Measurements from ENCODE around the gene RFC4.
"Not testable (repeated sequence)": the region's sequence is repeated elsewhere in the genome, so short reads cannot be mapped to it uniquely, and the experiment has no call there.

Gene RFC4

DNA sequence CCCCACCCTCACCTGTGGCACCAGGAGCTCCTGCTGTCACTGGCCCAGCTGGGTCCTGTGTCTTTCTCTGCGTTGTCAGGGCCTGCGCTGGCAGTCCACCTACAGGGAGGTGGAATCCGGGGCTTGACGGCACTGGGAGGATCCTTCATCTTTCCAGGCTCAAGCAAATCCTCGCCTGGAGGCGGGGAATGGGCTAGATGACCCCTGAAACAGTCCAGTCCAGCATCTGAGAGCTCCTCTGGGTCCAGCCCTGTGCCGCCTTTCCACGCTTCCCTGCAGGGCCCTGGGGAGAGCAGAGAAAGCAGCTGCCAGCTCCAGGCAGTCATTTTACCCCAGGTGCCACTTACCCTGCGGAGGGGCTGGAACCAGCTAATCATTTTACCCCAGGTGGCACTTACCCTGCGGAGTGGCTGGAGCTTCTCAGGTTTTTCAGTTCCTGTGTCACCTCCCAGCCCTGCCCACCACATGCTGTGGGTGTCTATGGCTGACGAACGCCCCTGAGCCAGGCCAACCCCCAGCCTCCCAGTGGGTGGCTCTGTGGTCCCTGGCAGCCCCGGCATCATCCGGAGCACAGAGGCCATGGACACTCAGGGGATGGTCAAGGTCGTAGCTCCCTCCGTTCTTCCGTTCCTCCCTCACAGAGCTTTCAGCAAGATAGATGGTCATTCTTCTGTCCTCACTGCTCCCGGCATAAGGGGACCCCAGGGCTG lies 18.3 kb upstream of the RFC4 start:
- no peak for DNase-seq (ENCODE audit: low spot score)

GRCh38 chr3:186823386-186823785 lies 17.1 kb upstream of the RFC4 start:
- no peak for DNase-seq (ENCODE audit: low spot score)

DNA sequence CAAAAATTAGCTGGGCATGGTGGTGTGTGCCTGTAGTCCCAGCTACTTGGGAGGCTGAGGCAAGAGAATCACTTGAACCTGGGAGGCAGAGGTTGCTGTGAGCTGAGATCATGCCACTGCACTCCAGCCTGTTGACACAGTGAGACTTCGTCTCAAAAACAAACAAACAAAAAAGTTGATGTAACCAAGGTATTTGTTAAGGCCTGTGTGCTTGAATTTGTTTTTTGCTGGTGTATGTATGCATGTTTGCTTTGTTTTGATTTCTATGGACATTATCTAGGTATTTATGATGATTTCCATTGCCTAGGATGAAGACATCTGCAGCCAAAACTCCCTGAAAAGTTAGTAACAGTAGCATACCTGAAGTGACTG lies 16.1 kb upstream of the RFC4 start:
- not testable (repeated sequence) for DNase-seq (ENCODE audit: low spot score)

DNA sequence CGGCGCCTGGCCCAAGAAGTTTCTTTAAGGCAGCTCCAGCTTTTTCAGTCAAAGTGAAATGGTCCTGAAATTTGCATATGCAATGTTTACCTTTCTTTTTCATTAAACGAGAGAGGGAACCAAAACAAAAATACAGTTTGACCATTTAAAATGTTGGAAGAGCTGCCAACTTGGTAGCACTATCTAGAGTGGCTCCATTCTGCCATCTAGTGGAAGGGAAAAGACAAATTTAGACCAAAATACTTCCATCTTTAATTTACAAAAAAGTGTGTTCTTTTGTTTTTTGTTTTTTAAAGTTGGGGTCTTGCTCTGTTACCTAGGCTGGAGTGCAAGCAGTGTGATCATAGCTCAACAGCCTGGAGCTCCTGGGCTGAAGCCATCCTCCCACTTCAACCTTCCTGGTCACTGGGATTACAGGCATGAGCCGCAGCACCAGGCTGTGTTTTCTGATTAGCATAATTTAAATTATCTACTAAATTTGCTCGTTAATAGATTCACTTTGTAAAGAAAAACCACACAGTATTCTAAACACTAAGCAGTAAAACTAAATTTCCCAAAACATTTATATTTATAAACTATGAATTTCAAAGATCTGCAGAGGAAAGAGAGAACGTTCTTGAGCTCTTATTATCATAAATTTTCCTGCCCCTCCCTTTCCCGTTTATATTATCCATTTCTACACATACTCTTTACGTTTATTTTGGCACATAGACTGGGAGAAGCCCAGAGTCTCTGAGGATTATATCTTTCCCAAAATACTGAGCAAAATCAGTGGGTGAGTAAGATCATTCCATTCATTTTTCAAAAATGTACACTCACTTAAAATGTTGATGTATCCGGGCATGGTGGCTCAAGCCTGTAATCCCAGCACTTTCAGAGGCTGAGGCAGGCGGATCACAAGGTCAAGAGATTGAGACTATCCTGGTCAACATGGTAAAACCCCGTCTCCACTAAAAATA lies 15.4 kb upstream of the RFC4 start:
- DNase-seq (ENCODE audit: low spot score) = no peak

GRCh38 chr3:186818956-186819355 lies 12.7 kb upstream of the RFC4 start:
- DNase-seq (ENCODE audit: low spot score) = no peak

DNA sequence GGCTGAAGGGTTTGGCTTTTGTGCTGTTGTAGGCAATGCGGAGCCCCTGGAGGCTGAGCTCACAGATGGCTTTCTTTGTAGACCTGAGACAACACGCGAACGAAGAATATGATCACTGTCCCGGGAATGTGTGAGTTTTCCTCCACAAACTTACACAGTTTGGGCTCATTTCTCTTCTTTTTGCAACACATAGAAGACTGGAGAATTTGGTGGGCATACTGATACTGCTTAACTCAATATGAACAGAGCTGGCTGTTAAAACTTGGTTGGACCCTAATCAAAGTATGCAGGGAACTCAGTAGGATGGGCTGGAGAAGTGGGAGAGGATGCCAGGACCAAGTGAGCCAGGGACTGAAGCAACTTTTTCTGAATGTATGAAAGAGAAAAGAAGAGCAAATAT lies 12.2 kb upstream of the RFC4 start:
- no peak for DNase-seq (ENCODE audit: low spot score)

GRCh38 chr3:186815435-186815834 lies 9.2 kb upstream of the RFC4 start:
- no peak for DNase-seq (ENCODE audit: low spot score)

DNA sequence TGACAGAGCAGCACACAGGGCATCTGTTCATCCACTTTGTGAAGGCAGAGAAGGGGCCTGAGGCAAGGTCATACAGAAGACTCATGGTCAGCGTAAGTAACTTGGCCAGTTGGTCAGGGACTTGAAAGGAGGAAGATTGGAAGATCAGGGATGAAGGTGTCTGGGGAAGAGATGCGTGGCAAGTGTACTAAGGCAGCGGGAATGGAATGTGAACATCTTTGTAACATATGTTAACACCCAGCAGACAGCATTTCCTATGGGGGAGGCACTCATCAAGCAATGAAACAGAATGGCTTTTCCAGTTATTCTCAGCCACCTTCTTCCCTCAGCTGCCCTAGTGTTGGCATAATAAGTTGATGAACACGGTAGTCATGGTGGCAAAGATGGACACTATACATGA lies 7.8 kb upstream of the RFC4 start:
- no peak for DNase-seq (ENCODE audit: low spot score)

GRCh38 chr3:186811313-186811712 lies 5.0 kb upstream of the RFC4 start:
- not testable (repeated sequence) for DNase-seq (ENCODE audit: low spot score)

DNA sequence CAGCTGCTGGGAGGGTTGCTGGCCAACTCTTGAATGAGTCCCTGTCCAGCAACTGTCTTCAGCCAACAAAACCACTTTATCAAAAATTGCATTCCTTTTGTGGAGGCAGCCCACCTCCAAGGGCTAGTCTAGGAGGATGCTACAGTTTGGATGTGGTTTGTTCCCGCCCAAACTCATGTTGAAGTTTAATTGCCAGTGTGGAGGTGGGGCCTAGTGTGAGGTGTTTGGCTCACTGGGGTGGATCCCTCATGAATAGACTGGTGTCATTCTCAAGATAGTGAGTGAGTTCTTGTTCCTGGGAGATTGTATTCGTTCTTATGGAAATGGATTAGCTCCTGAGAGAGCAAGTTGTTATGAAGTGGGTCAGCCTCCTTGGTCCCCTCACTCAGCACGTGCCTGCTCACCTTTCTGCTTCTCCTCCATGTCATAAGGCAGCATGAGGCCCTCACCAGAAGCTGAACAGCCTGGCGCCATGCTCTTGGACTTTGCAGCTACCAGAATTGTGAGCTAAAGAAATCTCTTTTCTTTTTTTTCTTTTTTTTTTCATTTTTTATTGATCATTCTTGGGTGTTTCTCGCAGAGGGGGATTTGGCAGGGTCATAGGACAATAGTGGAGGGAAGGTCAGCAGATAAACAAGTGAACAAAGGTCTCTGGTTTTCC lies 4.2 kb upstream of the RFC4 start:
- DNase-seq (ENCODE audit: low spot score) = no peak

GRCh38 chr3:186807231-186807630 lies 949 bp upstream of the RFC4 start:
- DNase-seq (ENCODE audit: low spot score) = no peak

- not testable (repeated sequence) for DNase-seq (ENCODE audit: low spot score)
These were observed 2.8 kb downstream of the RFC4 start for GRCh38 chr3:186803447-186803846.

- DNase-seq (ENCODE audit: low spot score) = no peak
These were observed 3.6 kb downstream of the RFC4 start for GRCh38 chr3:186802701-186803100.

DNA sequence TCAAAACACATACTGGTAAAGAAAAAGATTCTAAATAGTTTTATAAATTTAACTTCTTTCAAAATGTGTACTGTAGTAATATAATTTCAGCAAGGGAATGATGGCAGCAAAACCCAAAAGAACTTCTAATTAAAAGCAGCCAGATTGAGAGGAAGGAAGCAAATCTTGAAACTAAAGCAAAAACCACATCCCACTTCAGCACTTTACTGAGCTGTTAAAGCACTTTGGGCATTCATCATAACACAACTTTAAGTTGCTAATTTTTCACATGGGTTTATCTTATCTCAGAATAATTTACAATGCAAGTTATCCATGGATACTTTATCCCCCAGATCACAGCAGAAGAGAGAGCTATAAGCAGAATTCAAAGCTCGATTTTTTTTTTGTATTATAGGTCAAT lies 6.0 kb downstream of the RFC4 start:
- DNase-seq (ENCODE audit: low spot score) = no peak

DNA sequence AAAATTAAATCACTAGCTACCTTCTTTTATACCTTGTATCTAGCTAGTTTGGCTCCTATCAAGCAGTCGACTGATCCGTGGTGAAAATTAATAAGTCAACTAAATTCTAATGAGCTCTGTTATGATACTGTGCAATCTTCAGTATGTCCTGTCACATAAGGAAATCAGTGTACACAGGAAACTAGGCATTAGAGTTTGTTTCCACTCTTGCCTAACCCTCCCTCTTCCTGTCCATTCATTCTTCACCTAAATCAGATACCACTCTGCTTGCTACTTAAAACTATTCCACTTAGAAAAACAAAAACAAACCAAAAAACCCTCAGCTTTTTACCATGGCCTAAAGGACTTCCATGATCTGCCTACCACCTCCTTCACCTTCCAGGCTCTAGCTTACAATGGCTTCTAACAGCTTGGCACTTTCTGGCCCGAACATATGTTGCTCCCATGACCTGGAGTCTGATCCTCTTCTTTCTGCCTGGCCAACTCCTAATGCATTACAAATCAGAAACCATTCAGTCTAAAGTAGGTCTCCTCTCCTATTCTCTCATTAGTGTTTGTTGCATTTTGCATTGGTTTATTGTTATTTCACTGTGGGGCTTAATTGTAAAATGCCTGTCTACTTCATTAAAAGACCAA lies 7.9 kb downstream of the RFC4 start:
- no peak for DNase-seq (ENCODE audit: low spot score)

DNA sequence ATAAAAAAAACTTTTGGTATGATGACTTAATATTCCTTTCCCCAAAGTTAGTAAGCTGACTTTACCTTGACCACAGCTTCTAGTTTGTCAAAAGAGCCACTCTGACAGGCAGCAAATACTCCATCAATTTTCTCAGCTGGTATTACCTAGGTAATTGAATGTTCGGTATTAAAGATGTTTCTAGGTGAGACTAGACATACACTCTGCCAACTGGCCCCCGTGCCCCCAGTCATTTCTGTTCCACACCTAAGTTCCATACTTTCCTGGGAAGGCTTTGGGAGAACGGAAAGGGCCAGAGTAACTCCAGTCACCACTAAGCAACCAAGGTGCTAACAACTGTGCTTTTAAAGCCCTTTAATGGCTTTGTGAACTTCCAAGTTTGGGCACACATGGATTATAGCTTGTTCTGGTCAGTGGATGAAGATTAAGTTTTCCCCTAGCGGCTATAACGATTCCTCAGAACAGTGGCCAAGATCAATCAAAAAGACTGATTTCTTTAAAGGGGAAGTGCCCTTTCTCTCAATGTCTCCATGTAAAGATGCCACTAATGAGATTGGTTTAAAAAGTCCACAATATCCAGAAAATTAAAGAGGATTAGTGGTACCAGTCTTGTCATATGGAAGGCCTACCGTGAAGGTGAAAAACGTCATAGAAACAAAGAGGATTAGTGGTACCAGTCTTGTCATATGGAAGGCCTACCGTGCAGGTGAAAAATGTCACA lies 15.9 kb downstream of the RFC4 start:
- DNase-seq (ENCODE audit: low spot score) = no peak

DNA sequence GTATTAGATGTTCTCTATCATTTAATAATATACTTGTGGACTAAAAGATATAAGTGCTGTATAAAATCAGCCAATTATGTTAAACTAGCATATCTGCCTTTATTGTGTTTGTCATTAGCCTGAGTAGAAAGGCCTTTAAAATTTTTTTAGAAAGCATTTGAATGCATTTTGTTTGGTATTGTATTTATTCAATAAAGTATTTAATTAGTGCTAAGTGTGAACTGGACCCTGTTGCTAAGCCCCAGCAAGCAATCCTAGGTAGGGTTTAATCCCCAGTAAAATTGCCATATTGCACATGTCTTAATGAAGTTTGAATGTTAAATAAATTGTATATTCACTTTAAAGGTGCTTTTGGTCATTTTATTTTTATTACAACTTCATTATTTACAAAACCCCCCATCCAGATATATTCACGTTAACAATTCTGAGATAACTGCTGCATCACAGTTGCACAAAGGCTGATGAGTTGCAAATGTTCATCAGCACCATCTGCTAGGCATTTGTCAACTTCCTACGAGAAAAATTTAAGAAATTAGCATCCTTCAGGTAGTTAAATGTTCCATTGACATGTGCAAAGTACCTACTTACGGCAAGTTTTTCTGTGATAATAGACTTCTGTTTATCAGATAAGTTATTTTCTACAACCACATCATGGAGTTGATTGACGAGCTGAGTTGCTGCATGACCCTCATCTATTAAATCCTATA lies 16.6 kb downstream of the RFC4 start:
- DNase-seq (ENCODE audit: low spot score) = no peak

DNA sequence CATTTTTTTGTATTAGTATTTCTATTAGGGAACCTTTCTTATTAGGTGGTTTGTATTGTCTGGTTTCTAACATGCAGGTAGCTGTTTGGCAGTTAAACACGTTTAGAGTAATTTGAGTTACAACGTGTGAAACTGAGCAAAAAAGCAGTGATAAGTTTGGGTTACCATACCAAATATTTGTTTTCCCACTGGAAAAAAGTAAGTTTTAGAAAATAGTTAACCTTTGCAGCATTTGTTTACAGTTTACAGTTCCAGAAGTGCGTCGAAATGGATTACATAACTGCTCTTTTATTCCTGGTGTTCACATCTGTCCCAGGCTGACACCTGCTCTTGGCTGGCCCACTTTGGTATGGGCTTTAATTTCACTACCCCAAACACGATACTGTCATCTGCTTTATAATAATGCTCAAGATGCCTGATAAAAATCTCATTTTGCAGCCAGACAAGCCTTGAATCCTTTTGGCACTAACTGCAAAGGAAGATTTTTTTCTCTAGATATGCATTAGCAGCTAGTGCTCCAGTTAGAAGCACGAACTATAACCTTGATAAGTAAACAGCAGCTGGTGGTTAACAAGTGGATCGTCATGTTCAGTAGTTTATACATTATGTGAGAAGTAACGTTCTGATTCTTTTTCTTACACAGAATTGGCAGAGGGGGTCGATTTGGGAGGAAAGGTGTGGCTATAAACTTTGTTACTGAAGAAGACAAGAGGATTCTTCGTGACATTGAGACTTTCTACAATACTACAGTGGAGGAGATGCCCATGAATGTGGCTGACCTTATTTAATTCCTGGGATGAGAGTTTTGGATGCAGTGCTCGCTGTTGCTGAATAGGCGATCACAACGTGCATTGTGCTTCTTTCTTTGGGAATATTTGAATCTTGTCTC lies 17.6 kb downstream of the RFC4 start:
- no peak for DNase-seq (ENCODE audit: low spot score)

GRCh38 chr3:186787642-186788481 lies 18.4 kb downstream of the RFC4 start:
- no peak for DNase-seq (ENCODE audit: low spot score)

All from HuH-7 (cell line).